Lung (tissue), 12 donors: ENCODE data around the gene EDDM3A. TPM values are rescaled to one million over a fixed set of nuclear protein-coding genes. Genes with fewer than 3 reads are reported as not detected.

ENCODE experiments used
- ATAC-seq: fragments of 200-7000 bp; cut with Tn5 transposase; one replicate; pipeline ENCODE4 v1.9.1; 2020; ENCODE audit warnings: moderate number of reproducible peaks; ENCODE audit not compliant: insufficient read depth, low FRiP score
- DNase-seq, 3 donors: peaks; one replicate each; pipeline ENCODE4 v3.0.0-alpha.2; 2013 to 2017
- H3K27ac ChIP-seq, 2 donors: one replicate each; pipeline ENCODE4 v1.5.1; 2013; ENCODE audit warnings: mild to moderate bottlenecking in 2 of 2, moderate library complexity in 2 of 2, control low read depth in 1 of 2, inconsistent platforms in 1 of 2, low read depth in 1 of 2, low read length in 1 of 2
- H3K27me3 ChIP-seq, 3 donors: one replicate each; pipeline ENCODE4 v1.5.1; 2013; ENCODE audit warnings: low read length in 2 of 3; ENCODE audit not compliant: control insufficient read depth in 3 of 3, insufficient read depth in 3 of 3
- H3K36me3 ChIP-seq, 4 donors: one replicate each; pipeline ENCODE4 v1.5.1; 2013; ENCODE audit warnings: low read length in 4 of 4, mild to moderate bottlenecking in 1 of 4, moderate library complexity in 1 of 4; ENCODE audit not compliant: control insufficient read depth in 4 of 4, insufficient read depth in 4 of 4
- H3K4me1 ChIP-seq, 5 donors: one replicate each; pipeline ENCODE4 v1.5.1; 2013; ENCODE audit warnings: low read length in 5 of 5, mild to moderate bottlenecking in 2 of 5, moderate library complexity in 1 of 5; ENCODE audit not compliant: control insufficient read depth in 5 of 5, insufficient read depth in 5 of 5
- H3K4me3 ChIP-seq: one replicate; pipeline ENCODE4 v1.5.1; 2013; ENCODE audit warnings: mild to moderate bottlenecking, control low read depth, moderate library complexity
- H3K9ac ChIP-seq, 2 donors: one replicate each; pipeline ENCODE4 v1.5.1; 2013; ENCODE audit warnings: low read length in 2 of 2, control low read depth in 1 of 2; ENCODE audit not compliant: insufficient read depth in 1 of 2
- H3K9me3 ChIP-seq, 4 donors: one replicate each; pipeline ENCODE4 v1.5.1; 2013; ENCODE audit warnings: low read length in 3 of 4, mild to moderate bottlenecking in 1 of 4, moderate library complexity in 1 of 4; ENCODE audit not compliant: control insufficient read depth in 4 of 4, insufficient read depth in 3 of 4
- CTCF ChIP-seq: IDR thresholded peaks from 2 replicates; pipeline ENCODE4 v1.5.1; 2012; ENCODE audit warnings: mild to moderate bottlenecking; ENCODE audit errors: control extremely low read depth, extremely low read depth
- WGBS, 2 donors: extraction: QIAGEN DNeasy Blood & Tissue Kit; methylation state at CpG; one replicate each; pipeline ENCODE4 v1.1.7; 2013; 5-methylcytosine and 5-hydroxymethylcytosine counted together
- polyA plus RNA-seq, 2 donors: library from polyadenylated mRNA; stranded (reverse); fragments of 200-250 nt; gene quantifications; one replicate each; pipeline ENCODE4 v1.2.1, GENCODE V29; 2013
- total RNA-seq, 2 donors: library from RNA; depleted of rRNA in 1 of 2; stranded (reverse); fragments of >200 nt in 1 of 2; gene quantifications; one replicate each; pipeline ENCODE4 v1.2.1, GENCODE V29; 2014 to 2021
- donor health status: control.
- donor health status: control.
- donor health status: Bipolar disorder and iron deficiency.
- donor health status: healthy.
- donor health status: DM: yes; HTN: yes; CAD: no.

The EDDM3A gene
- total and polyA plus RNA-seq, 4 donors, result not detected

GRCh38 chr14:20760950-20761349, 15.3 kb downstream of the EDDM3A start:
- no peak for TF ChIP-seq CTCF
- no peaks in the 10 kb centered on the region for H3K9me3 ChIP-seq
- no peaks in the 10 kb centered on the region for H3K36me3 ChIP-seq
- no peak overlapping the region for H3K9ac ChIP-seq
- no peak overlapping the region for H3K27ac ChIP-seq
- ATAC-seq, result no peak
- no peak for DNase-seq
- H3K4me3 ChIP-seq, result no peak overlapping the region
- no peaks in the 10 kb centered on the region for H3K27me3 ChIP-seq
- no peaks in the 10 kb centered on the region for H3K4me1 ChIP-seq

GRCh38 chr14:20768593-20768892, 22.9 kb downstream of the EDDM3A start:
- ATAC-seq (no peak), DNase-seq (no peak)
- Histone ChIP-seq H3K4me1 (peaks cover 0 to 6% (median 0%) of the 10 kb centered on the region in 5 donors), H3K9me3 (no peaks in the 10 kb centered on the region), H3K27me3 (no peaks in the 10 kb centered on the region), H3K36me3 (no peaks in the 10 kb centered on the region), H3K4me3 (no peak overlapping the region), H3K27ac (no peak overlapping the region), H3K9ac (no peak overlapping the region)
- WGBS, 2 donors, result 61 to 71% methylated on average over 3 of the region's 3 CpGs
- no peak for TF ChIP-seq CTCF

GRCh38 chr14:20769421-20769820, 23.7 kb downstream of the EDDM3A start:
- no peak overlapping the region for H3K4me3 ChIP-seq
- WGBS, 2 donors, result 61 to 74% methylated on average over 3 of the region's 3 CpGs
- H3K9ac ChIP-seq, result no peak overlapping the region
- no peak for TF ChIP-seq CTCF
- no peaks in the 10 kb centered on the region for H3K27me3 ChIP-seq
- ATAC-seq, result no peak
- no peaks in the 10 kb centered on the region for H3K9me3 ChIP-seq
- peaks cover 0 to 6% (median 0%) of the 10 kb centered on the region in 5 donors for H3K4me1 ChIP-seq
- H3K27ac ChIP-seq, result no peak overlapping the region
- no peak for DNase-seq
- no peaks in the 10 kb centered on the region for H3K36me3 ChIP-seq

- no peak overlapping the region for H3K27ac ChIP-seq
Measured at GRCh38 chr14:20772650-20773049, 27.0 kb downstream of the EDDM3A start.

More at GRCh38 chr14:20772650-20773049, 27.0 kb downstream of the EDDM3A start:
- ATAC-seq (no peak), DNase-seq (no peak)
- Histone ChIP-seq H3K4me1 (peaks cover 0 to 6% (median 0%) of the 10 kb centered on the region in 5 donors), H3K27me3 (no peaks in the 10 kb centered on the region), H3K9ac (no peak overlapping the region), H3K36me3 (no peaks in the 10 kb centered on the region), H3K9me3 (no peaks in the 10 kb centered on the region), H3K4me3 (no peak overlapping the region)
- no peak for TF ChIP-seq CTCF
- 84 to 92% methylated on average over 3 of the region's 3 CpGs for WGBS, 2 donors
